Thoracic aorta (tissue), 2 donors: ENCODE measurements around the gene CACNA1G. TPM values are rescaled to one million over a fixed set of nuclear protein-coding genes. Genes with fewer than 3 reads are reported as not detected.

Source experiments
- ATAC-seq: fragments of 150-250 bp; one replicate; pipeline ENCODE4 v1.8.0; 2017; ENCODE audit warnings: low read depth; ENCODE audit not compliant: insufficient number of reproducible peaks, low FRiP score
- DNase-seq: peaks from one replicate; pipeline ENCODE4 v3.0.0-alpha.2; 2020; ENCODE audit warnings: low spot score
- H3K27ac ChIP-seq, 2 donors: fragments of 200-600 bp; sonication (generic); 1 replicate in 1 of 2; 2 replicates in 1 of 2; pipeline ENCODE4 v1.5.1; 2016; ENCODE audit warnings: mild to moderate bottlenecking in 2 of 2, moderate library complexity in 2 of 2
- H3K27me3 ChIP-seq: fragments of 200-600 bp; sonication (generic); replicated peaks from 2 replicates; pipeline ENCODE4 v1.6.0; 2016; ENCODE audit warnings: mild to moderate bottlenecking; ENCODE audit not compliant: insufficient read depth
- H3K36me3 ChIP-seq: fragments of 200-600 bp; sonication (generic); one replicate; pipeline ENCODE4 v1.5.1; 2016
- H3K4me1 ChIP-seq, 2 donors: fragments of 200-600 bp; sonication (generic); 1 replicate in 1 of 2; 2 replicates in 1 of 2; pipeline versions ENCODE4 v1.5.1 to v1.6.0; 2016; ENCODE audit warnings: low read depth in 2 of 2, mild to moderate bottlenecking in 1 of 2; ENCODE audit not compliant: control insufficient read depth in 1 of 2
- H3K4me3 ChIP-seq: fragments of 200-600 bp; sonication (generic); 2 replicates; pipeline ENCODE4 v1.5.1; 2016; ENCODE audit warnings: mild to moderate bottlenecking
- H3K9me3 ChIP-seq: fragments of 200-600 bp; sonication (generic); 2 replicates; pipeline ENCODE4 v1.5.1; 2016
- total RNA-seq, 2 donors: library from RNA; depleted of rRNA; stranded (reverse); fragments of >200 nt; gene quantifications; one replicate each; pipeline versions ENCODE4 v1.1.0 to v1.2.3, GENCODE V29; 2016
- TF ChIP-seq, protein P1 (sequence below): fragments of 200-600 bp; sonication (generic); IDR thresholded peaks from one replicate; pipeline ENCODE4 v1.5.1; 2019; ENCODE audit warnings: antibody characterized with exemption

The CACNA1G gene
- total RNA-seq, 2 donors from 2014 or later, result 0.27 to 2.3 TPM

GRCh38 chr17:50572541-50572940, 12.0 kb downstream of the CACNA1G start:
- H3K27ac ChIP-seq, result no peak overlapping the region

GRCh38 chr17:50573866-50574611, 13.5 kb downstream of the CACNA1G start:
- DNase-seq, result no peak
- Histone ChIP-seq H3K9me3 (no peaks in the 10 kb centered on the region), H3K4me3 (no peak overlapping the region), H3K27me3 (no peaks in the 10 kb centered on the region), H3K27ac (no peak overlapping the region), H3K36me3 (no peaks in the 10 kb centered on the region), H3K4me1 (no peaks in the 10 kb centered on the region)
- TF ChIP-seq, protein P1, sequence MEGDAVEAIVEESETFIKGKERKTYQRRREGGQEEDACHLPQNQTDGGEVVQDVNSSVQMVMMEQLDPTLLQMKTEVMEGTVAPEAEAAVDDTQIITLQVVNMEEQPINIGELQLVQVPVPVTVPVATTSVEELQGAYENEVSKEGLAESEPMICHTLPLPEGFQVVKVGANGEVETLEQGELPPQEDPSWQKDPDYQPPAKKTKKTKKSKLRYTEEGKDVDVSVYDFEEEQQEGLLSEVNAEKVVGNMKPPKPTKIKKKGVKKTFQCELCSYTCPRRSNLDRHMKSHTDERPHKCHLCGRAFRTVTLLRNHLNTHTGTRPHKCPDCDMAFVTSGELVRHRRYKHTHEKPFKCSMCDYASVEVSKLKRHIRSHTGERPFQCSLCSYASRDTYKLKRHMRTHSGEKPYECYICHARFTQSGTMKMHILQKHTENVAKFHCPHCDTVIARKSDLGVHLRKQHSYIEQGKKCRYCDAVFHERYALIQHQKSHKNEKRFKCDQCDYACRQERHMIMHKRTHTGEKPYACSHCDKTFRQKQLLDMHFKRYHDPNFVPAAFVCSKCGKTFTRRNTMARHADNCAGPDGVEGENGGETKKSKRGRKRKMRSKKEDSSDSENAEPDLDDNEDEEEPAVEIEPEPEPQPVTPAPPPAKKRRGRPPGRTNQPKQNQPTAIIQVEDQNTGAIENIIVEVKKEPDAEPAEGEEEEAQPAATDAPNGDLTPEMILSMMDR, result no peak
- no peak for ATAC-seq

More at GRCh38 chr17:50572541-50572940, 12.0 kb downstream of the CACNA1G start:
- H3K9me3 ChIP-seq, result no peaks in the 10 kb centered on the region
- no peaks in the 10 kb centered on the region for H3K27me3 ChIP-seq
- H3K36me3 ChIP-seq, result no peaks in the 10 kb centered on the region
- H3K4me1 ChIP-seq, result no peaks in the 10 kb centered on the region
- no peak overlapping the region for H3K4me3 ChIP-seq
- TF ChIP-seq, protein P1, result no peak
- ATAC-seq (no peak), DNase-seq (no peak)

- H3K4me1 ChIP-seq, result no peaks in the 10 kb centered on the region
- DNase-seq (no peak), ATAC-seq (no peak)
- H3K27me3 ChIP-seq, result no peaks in the 10 kb centered on the region
- H3K4me3 ChIP-seq, result no peak overlapping the region
- TF ChIP-seq, protein P1, result no peak
- H3K36me3 ChIP-seq, result no peaks in the 10 kb centered on the region
- H3K9me3 ChIP-seq, result no peaks in the 10 kb centered on the region
- no peak overlapping the region for H3K27ac ChIP-seq
Measured at GRCh38 chr17:50575581-50576210, 15.2 kb downstream of the CACNA1G start.

DNA sequence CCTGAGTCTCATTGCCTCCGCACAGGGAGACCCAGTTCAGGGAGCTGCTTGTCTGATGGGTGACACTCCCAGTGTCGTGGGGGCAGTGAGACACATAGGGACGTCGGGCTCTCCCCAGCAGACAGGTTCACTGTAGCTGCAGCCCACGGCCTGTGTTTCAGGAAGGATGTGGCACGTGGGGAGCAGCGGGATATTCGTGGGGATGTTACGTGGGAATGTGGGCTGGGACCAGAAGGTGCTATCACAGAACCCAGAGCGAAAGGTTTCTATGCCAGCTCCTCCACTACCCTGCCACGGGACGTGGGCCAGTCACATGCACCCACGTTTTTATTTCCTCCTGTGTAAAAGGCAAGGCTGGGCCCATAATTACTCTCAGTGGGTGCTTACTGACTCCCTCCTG, 16.3 kb downstream of the CACNA1G start:
- Histone ChIP-seq H3K9me3 (no peaks in the 10 kb centered on the region), H3K27ac (no peak overlapping the region), H3K27me3 (no peaks in the 10 kb centered on the region), H3K36me3 (no peaks in the 10 kb centered on the region), H3K4me1 (no peaks in the 10 kb centered on the region), H3K4me3 (no peak overlapping the region)
- TF ChIP-seq, protein P1, result no peak
- ATAC-seq, result no peak
- DNase-seq, result no peak

DNA sequence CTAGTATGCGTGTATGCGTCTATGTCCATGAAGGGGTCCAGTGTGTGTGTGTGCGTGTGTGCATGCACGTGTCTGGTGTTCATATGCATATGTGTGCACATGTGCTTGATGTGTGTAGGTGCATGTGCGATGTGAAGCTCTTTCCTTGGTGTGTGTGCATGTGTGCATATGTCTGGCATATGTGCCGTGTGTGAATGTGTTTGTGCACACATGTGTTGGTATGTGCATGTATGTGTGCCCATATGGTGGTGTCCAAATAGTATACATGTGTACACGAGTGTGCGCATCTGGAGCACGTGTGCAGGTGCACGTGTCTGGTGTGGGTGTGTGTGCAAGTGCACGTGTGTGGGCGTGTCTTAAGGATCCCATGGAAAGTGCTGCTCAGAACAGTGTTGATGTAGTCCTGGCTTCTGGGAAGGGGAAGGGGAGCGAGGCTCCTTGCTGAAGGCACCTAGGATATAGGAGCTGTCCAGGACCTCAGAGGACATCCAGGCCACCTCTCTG, 17.0 kb downstream of the CACNA1G start:
- TF ChIP-seq, protein P1, result no peak
- H3K4me3 ChIP-seq, result no peak overlapping the region
- H3K27ac ChIP-seq, result no peak overlapping the region
- no peak for ATAC-seq
- H3K9me3 ChIP-seq, result no peaks in the 10 kb centered on the region
- H3K36me3 ChIP-seq, result no peaks in the 10 kb centered on the region
- H3K4me1 ChIP-seq, result no peaks in the 10 kb centered on the region
- H3K27me3 ChIP-seq, result no peaks in the 10 kb centered on the region
- no peak for DNase-seq
